GM12878 (cell line): ENCODE data around the gene RSRP1. TPM values are rescaled to one million over a fixed set of nuclear protein-coding genes. Genes with fewer than 3 reads are reported as not detected.
A peak's percentile ranks its signal among the peaks of the same experiment; 100 is the strongest.

Experiments
- ATAC-seq: fragments of 200-7000 bp; cut with Tn5 transposase; 3 replicates; pipeline ENCODE4 v1.9.1; 2020; ENCODE audit warnings: mild to moderate bottlenecking, moderate library complexity
- BruUV-seq: library from RNA; stranded (reverse); fragments of 400-500 nt; replicated peaks from 2 replicates; lab custom pipeline; 2021; lab: Mats Ljungman, UMichigan
- CTCF ChIA-PET: fragments of 300-600 bp; sonication (Branson Sonifier 250); formaldehyde crosslinking; extraction: SDS; loops from one replicate; lab custom pipeline; 2021; ENCODE audit warnings: inconsistent platforms; lab: Yijun Ruan, JAX
- POLR2A ChIA-PET: fragments of 350-600 bp; formaldehyde crosslinking; extraction: SDS; loops from one replicate; lab custom pipeline; 2021; ENCODE audit warnings: inconsistent platforms; lab: Charles Lee
- RAD21 ChIA-PET: fragments of 300-600 bp; sonication (Branson Sonifier 250); formaldehyde crosslinking; loops from one replicate; lab custom pipeline; 2023; ENCODE audit warnings: antibody characterized with exemption; ENCODE audit not compliant: unreplicated experiment; lab: Charles Lee
- SMC1A ChIA-PET: fragments of 300-600 bp; sonication (Branson Sonifier 250); formaldehyde crosslinking; loops from one replicate; lab custom pipeline; 2023; ENCODE audit not compliant: unreplicated experiment, uncharacterized antibody; lab: Charles Lee
- DNase-seq: peaks from one replicate; pipeline ENCODE4 v3.0.0-alpha.2; 2011; ENCODE audit warnings: low read depth, low spot score
- FAIRE-seq: peaks from 3 replicates; lab custom pipeline; 2011; peaks lifted over from hg19 to GRCh38; lab: Jason Lieb, UNC
- H2AFZ ChIP-seq: 2 replicates; pipeline ENCODE4 v1.6.0; 2011; ENCODE audit warnings: low read depth, low read length, control low read depth; ENCODE audit not compliant: control insufficient read depth
- H3K27ac ChIP-seq: 2 replicates; pipeline ENCODE4 v1.5.1; 2011; ENCODE audit warnings: control low read depth; ENCODE audit not compliant: control insufficient read depth, insufficient read depth
- H3K27me3 ChIP-seq, 2 experiments: replicated peaks in 1 of 2; 2 replicates each; pipeline versions ENCODE4 v1.6.0 to v1.6.1; 2011; ENCODE audit warnings: low read length in 1 of 2; ENCODE audit not compliant: control insufficient read depth in 2 of 2, insufficient read depth in 2 of 2
- H3K36me3 ChIP-seq, 2 experiments: 2 replicates each; pipeline ENCODE4 v1.5.1; 2011; ENCODE audit warnings: low read length in 1 of 2; ENCODE audit not compliant: control insufficient read depth in 2 of 2, insufficient read depth in 2 of 2
- H3K4me1 ChIP-seq: 2 replicates; pipeline ENCODE4 v1.6.1; 2011; ENCODE audit warnings: mild to moderate bottlenecking, low read length, moderate library complexity, mixed read lengths; ENCODE audit not compliant: control insufficient read depth, insufficient read depth
- H3K4me2 ChIP-seq: 2 replicates; pipeline ENCODE4 v1.6.0; 2011; ENCODE audit warnings: control low read depth; ENCODE audit not compliant: control insufficient read depth, insufficient read depth
- H3K4me3 ChIP-seq: fragments of 200-600 bp; sonication (generic); 2 replicates; pipeline ENCODE4 v1.5.1; 2016
- H3K79me2 ChIP-seq: 2 replicates; pipeline ENCODE4 v1.6.0; 2011; ENCODE audit warnings: low read length; ENCODE audit not compliant: control insufficient read depth, insufficient read depth
- H3K9ac ChIP-seq: 2 replicates; pipeline ENCODE4 v1.8.0; 2011; ENCODE audit warnings: low read length, control low read depth, mixed read lengths; ENCODE audit not compliant: control insufficient read depth, insufficient read depth
- H3K9me3 ChIP-seq: replicated peaks from 3 replicates; pipeline ENCODE4 v1.5.1; 2011; ENCODE audit warnings: mild to moderate bottlenecking, low read length; ENCODE audit not compliant: control insufficient read depth, insufficient read depth
- H4K20me1 ChIP-seq: 2 replicates; pipeline ENCODE4 v1.6.0; 2011; ENCODE audit not compliant: control insufficient read depth, insufficient read depth
- BCL3 ChIP-seq: IDR thresholded peaks from 2 replicates; pipeline ENCODE4 v1.6.1; 2011; ENCODE audit warnings: borderline replicate concordance, low read depth, mild to moderate bottlenecking, moderate library complexity, low read length; ENCODE audit not compliant: insufficient read depth, poor library complexity, severe bottlenecking
- CEBPB ChIP-seq, 2 experiments: fragments of 150-350 bp in 1 of 2; IDR thresholded peaks; 2 replicates each; pipeline ENCODE4 v1.6.1; 2012 to 2014; ENCODE audit warnings: low read depth in 2 of 2, low read length in 2 of 2, borderline replicate concordance in 1 of 2, inconsistent platforms in 1 of 2
- CTCF ChIP-seq, 3 experiments: IDR thresholded peaks in 2 of 3; conservative IDR thresholded peaks in 1 of 3; 2 replicates each; pipeline ENCODE4 v1.5.1; 2011; ENCODE audit warnings: low read depth in 3 of 3, low read length in 3 of 3, mild to moderate bottlenecking in 3 of 3, control low read depth in 2 of 3, moderate library complexity in 2 of 3, inconsistent platforms in 1 of 3, mixed read lengths in 1 of 3; ENCODE audit not compliant: control insufficient read depth in 2 of 3, insufficient read depth in 1 of 3; ENCODE audit errors: extremely low read depth in 1 of 3
- GABPA ChIP-seq: IDR thresholded peaks from 2 replicates; pipeline ENCODE4 v1.6.1; 2014; ENCODE audit warnings: antibody characterized with exemption, low read depth, mild to moderate bottlenecking, inconsistent platforms
- NR2C2 ChIP-seq: IDR thresholded peaks from 2 replicates; pipeline ENCODE4 v1.6.1; 2011; ENCODE audit warnings: borderline replicate concordance, low read depth; ENCODE audit not compliant: control insufficient read depth, insufficient read length
- PAX8 ChIP-seq: fragments of 450-650 bp; IDR thresholded peaks from 2 replicates; pipeline ENCODE4 v1.6.1; 2017; ENCODE audit warnings: mild to moderate bottlenecking, moderate library complexity
- RAD21 ChIP-seq: IDR thresholded peaks from 2 replicates; pipeline ENCODE4 v1.6.1; 2011; ENCODE audit warnings: mild to moderate bottlenecking, low read depth, low read length, moderate library complexity; ENCODE audit not compliant: insufficient read depth
- SMC3 ChIP-seq: IDR thresholded peaks from 2 replicates; pipeline ENCODE4 v1.6.1; 2011; ENCODE audit warnings: low read length, improper control_type of control experiment, borderline replicate concordance
- WRNIP1 ChIP-seq: IDR thresholded peaks from 2 replicates; pipeline ENCODE4 v1.6.1; 2011; ENCODE audit warnings: low read depth, low read length, improper control_type of control experiment, borderline replicate concordance
- ZNF384 ChIP-seq: IDR thresholded peaks from 2 replicates; pipeline ENCODE4 v1.6.1; 2012; ENCODE audit warnings: low read depth, mild to moderate bottlenecking, low read length, improper control_type of control experiment, borderline replicate concordance
- WGBS: methylation state at CpG from one replicate; pipeline ENCODE4 v1.1.6; 2016; ENCODE audit warnings: low lambda C conversion rate; ENCODE audit not compliant: insufficient replicate concordance, insufficient coverage; ENCODE audit errors: missing lambda C conversion rate; 5-methylcytosine and 5-hydroxymethylcytosine counted together
- in situ Hi-C: fragments of 300-500 bp; cut with MboI; formaldehyde crosslinking; loops from 9 replicates; pipeline ENCODE4 v1.14.3; 2018; ENCODE audit warnings: mixed read lengths
- intact Hi-C: fragments of 100-400 bp; cut with micrococcal nuclease; formaldehyde crosslinking; loops from one replicate; pipeline ENCODE4 v1.14.2; 2022; ENCODE audit not compliant: unreplicated experiment
- polyA plus RNA-seq, 11 experiments: library from polyadenylated mRNA; depleted of rRNA in 4 of 11; unstranded in 6 of 11; stranded (reverse) in 5 of 11; fragments of >200 nt; fragmentation: Nextera tagmentation in 4 of 11; fragmentation: Illumina TruSeq in 1 of 11; extraction: Ambion mirVana in 4 of 11; extraction: Trizol in 1 of 11; gene quantifications; 1 replicate in 1 of 11; 2 replicates in 10 of 11; pipeline versions ENCODE4 v1.2.1 to v1.2.3, GENCODE V29; 2011 to 2016; ENCODE audit warnings: inconsistent platforms in 2 of 11, missing spikeins in 2 of 11, low read depth in 1 of 11
- total RNA-seq, 4 experiments: library from RNA; depleted of rRNA in 3 of 4; stranded (reverse); fragments of >200 nt in 3 of 4; fragmentation: Illumina TruSeq in 1 of 4; extraction: Trizol in 1 of 4; gene quantifications; 2 replicates each; pipeline versions ENCODE4 v1.2.1 to v1.2.3, GENCODE V29; 2013 to 2021

RSRP1 gene
- total and polyA plus RNA-seq, 10 of the 15 experiments (the other 5 are each of a cell fraction or from before 2014, with no cell fraction given) = 23.5 to 128 (median 90.0) TPM

- TF ChIP-seq WRNIP1 (no peak), PAX8 (no peak), NR2C2 (no peak), CEBPB (IDR thresholded peaks at IDR 0.05; ENCODE audit: borderline replicate concordance in 1 of 2, low read depth in 2 of 2, low read length in 2 of 2) (no peak)
Observed at GRCh38 chr1:25205786-25206185, 41.5 kb downstream of the RSRP1 start (continued).

GRCh38 chr1:25204797-25205480 is 42.3 kb downstream of the RSRP1 start:
- BruUV-seq = no TSS peak
- ATAC-seq (peak; percentile 77), DNase-seq (no peak), FAIRE-seq (peak; percentile 79)
- ChIA-PET SMC1A (interaction anchor here (0.6 to 6.3 kb wide), 17 partner anchors 10 to 373 kb away, joined by 3 to 37 read pairs (median 4); no protein-coding TSS in a partner anchor), POLR2A (interaction anchor here (0.6 to 1.9 kb wide), 2 partner anchors 23 to 34 kb away, joined by 5 read pairs; no protein-coding TSS in a partner anchor), RAD21 (interaction anchor here (0.6 to 3.3 kb wide), 9 partner anchors 19 to 356 kb away, joined by 3 to 22 read pairs (median 4); partner anchors contain the start of gene SYF2), CTCF (interaction anchor here (0.7 to 4.4 kb wide), 36 partner anchors 9 to 516 kb away, joined by 3 to 64 read pairs (median 6); partner anchors contain the start of gene SYF2)
- Histone ChIP-seq H3K36me3 (no peaks in the 10 kb centered on the region), H3K27me3 (peaks cover 0 to 3% of the 10 kb centered on the region in 2 experiments; a peak in 1 of 4 replicates), H3K4me1 (no peaks in the 10 kb centered on the region), H3K27ac (no peak overlapping the region), H3K9me3 (no peaks in the 10 kb centered on the region), H3K4me3 (no peak overlapping the region), H4K20me1 (no peaks in the 10 kb centered on the region), H2AFZ (no peak overlapping the region), H3K9ac (no peak overlapping the region), H3K79me2 (no peaks in the 10 kb centered on the region), H3K4me2 (no peak overlapping the region)
- intact Hi-C loops = loop anchor here (1.0 to 10.0 kb wide), 5 partner anchors 90 to 357 kb away; no protein-coding TSS in a partner anchor
- in situ Hi-C loops = loop anchor here (5.0 to 10.0 kb wide), 2 partner anchors 358 to 520 kb away; no protein-coding TSS in a partner anchor
- 50% methylated on average over 9 of the region's 9 CpGs for WGBS
- TF ChIP-seq RAD21 = peak; percentile 79
- TF ChIP-seq CEBPB (IDR thresholded peaks at IDR 0.05; ENCODE audit: borderline replicate concordance in 1 of 2, low read depth in 2 of 2, low read length in 2 of 2) = no peak
- TF ChIP-seq CTCF (IDR thresholded peaks at IDR 0.05 in 2 of 3, conservative IDR thresholded peaks at IDR 0.05 in 1 of 3; ENCODE audit: control insufficient read depth in 2 of 3, extremely low read depth in 1 of 3, insufficient read depth in 1 of 3, low read depth in 3 of 3, low read length in 3 of 3) = peak; percentile 56 to 65 (median 64)
- TF ChIP-seq BCL3 = no peak
- no peak for TF ChIP-seq GABPA
- TF ChIP-seq SMC3 = peak; percentile 71; the same call in 1 of the 2 replicates
- 0 out of 2 replicates have a peak, but pooled peaks have one; percentile 39 for TF ChIP-seq ZNF384
